ENCODE data around the gene RIOK3.
A peak's percentile ranks its signal among the peaks of the same experiment; 100 is the strongest.

DNA sequence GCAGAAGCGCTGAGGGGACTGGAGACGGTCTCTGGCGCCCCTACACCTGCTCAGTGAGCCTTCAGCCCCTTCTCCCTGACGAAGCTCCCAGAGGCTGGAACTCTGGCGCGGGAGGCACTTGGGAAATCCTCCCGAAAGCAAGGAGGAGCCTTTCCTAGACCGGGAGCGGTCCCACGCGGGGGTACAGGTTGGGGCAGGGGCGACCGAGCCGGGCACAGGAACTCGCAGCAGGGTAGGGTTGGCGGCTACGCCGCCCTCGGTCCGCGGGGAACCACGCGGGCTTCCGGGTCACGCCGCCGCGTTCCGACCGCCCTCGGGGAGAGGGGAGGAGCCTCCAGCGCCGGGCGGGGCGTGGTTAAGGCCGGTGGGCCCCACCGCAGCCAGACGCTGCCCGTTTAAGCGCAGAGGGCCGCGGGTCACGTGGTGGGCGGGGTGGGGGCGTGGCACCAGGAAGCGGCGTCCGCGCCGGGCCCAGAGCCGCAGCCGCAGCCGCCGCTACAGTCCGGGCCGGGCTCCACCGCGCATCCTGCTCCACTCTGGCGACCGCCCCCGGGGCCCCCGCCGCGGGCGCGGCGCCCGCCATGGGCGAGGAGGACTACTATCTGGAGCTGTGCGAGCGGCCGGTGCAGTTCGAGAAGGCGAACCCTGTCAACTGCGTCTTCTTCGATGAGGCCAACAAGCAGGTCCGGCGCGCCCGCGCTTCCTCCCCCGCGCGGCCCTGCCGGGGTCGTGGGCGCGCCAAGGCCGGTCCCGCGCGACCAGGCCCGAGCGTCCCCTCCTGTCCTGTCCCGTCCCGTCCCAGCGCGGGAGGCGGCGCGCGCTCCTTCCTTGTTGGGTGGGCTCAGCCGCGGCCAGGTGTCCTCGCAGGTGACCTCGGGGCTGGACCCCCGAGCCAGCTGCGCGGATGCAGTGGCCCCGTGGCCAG, 50.2 kb downstream of the RIOK3 start, which contains the start of gene RMC1:
- TF ChIP-seq, protein P1, sequence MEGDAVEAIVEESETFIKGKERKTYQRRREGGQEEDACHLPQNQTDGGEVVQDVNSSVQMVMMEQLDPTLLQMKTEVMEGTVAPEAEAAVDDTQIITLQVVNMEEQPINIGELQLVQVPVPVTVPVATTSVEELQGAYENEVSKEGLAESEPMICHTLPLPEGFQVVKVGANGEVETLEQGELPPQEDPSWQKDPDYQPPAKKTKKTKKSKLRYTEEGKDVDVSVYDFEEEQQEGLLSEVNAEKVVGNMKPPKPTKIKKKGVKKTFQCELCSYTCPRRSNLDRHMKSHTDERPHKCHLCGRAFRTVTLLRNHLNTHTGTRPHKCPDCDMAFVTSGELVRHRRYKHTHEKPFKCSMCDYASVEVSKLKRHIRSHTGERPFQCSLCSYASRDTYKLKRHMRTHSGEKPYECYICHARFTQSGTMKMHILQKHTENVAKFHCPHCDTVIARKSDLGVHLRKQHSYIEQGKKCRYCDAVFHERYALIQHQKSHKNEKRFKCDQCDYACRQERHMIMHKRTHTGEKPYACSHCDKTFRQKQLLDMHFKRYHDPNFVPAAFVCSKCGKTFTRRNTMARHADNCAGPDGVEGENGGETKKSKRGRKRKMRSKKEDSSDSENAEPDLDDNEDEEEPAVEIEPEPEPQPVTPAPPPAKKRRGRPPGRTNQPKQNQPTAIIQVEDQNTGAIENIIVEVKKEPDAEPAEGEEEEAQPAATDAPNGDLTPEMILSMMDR (IDR thresholded peaks at IDR 0.05; ENCODE audit: low read depth, low read length), result peak; percentile 30; the same call in 1 of the 2 replicates
- no peak for TF ChIP-seq EZH2phosphoT487 (IDR thresholded peaks at IDR 0.05; ENCODE audit: low read depth)

Measured in OCI-LY3 (cell line).